Loucy (cell line): ENCODE results near the gene SHLD1.

Source experiments
- CTCF ChIP-seq: fragments of 200-600 bp; sonication (generic); conservative IDR thresholded peaks from 2 replicates; pipeline ENCODE4 v1.5.1; 2014; ENCODE audit warnings: mild to moderate bottlenecking, antibody characterized with exemption, low read length
- EZH2phosphoT487 ChIP-seq: fragments of 200-600 bp; IDR thresholded peaks from 2 replicates; pipeline ENCODE4 v1.6.1; 2018; ENCODE audit warnings: antibody characterized with exemption, mild to moderate bottlenecking, moderate library complexity, borderline replicate concordance

- no peak for TF ChIP-seq CTCF
- TF ChIP-seq EZH2phosphoT487, result no peak
Observed at GRCh38 chr20:5710551-5710950, 39.6 kb upstream of the SHLD1 start.
